GM12878 (cell line): ENCODE results near the gene CITED2. TPM values are rescaled to one million over a fixed set of nuclear protein-coding genes. Genes with fewer than 3 reads are reported as not detected.

ENCODE experiments used
- CTCF ChIP-seq, 3 experiments: IDR thresholded peaks in 2 of 3; conservative IDR thresholded peaks in 1 of 3; 2 replicates each; pipeline ENCODE4 v1.5.1; 2011; ENCODE audit warnings: low read depth in 3 of 3, low read length in 3 of 3, mild to moderate bottlenecking in 3 of 3, control low read depth in 2 of 3, moderate library complexity in 2 of 3, inconsistent platforms in 1 of 3, mixed read lengths in 1 of 3; ENCODE audit not compliant: control insufficient read depth in 2 of 3, insufficient read depth in 1 of 3; ENCODE audit errors: extremely low read depth in 1 of 3
- DPF2 ChIP-seq: fragments of 450-650 bp; IDR thresholded peaks from 2 replicates; pipeline ENCODE4 v1.6.1; 2017; ENCODE audit warnings: mild to moderate bottlenecking
- E4F1 ChIP-seq: fragments of 450-650 bp; IDR thresholded peaks from 2 replicates; pipeline ENCODE4 v1.6.1; 2018; ENCODE audit warnings: borderline replicate concordance, mild to moderate bottlenecking; ENCODE audit not compliant: partially characterized antibody
- EGR1 ChIP-seq, 2 experiments: IDR thresholded peaks; 1 replicate in 1 of 2; 2 replicates in 1 of 2; pipeline ENCODE4 v1.6.1; 2011 to 2012; ENCODE audit warnings: low read depth in 2 of 2, low read length in 2 of 2, borderline replicate concordance in 1 of 2, mild to moderate bottlenecking in 1 of 2, moderate library complexity in 1 of 2
- ETV6 ChIP-seq, 2 experiments: fragments of 450-650 bp in 1 of 2; IDR thresholded peaks in 1 of 2; conservative IDR thresholded peaks in 1 of 2; 2 replicates each; pipeline ENCODE4 v1.6.1; 2014; ENCODE audit warnings: antibody characterized with exemption in 1 of 2, borderline replicate concordance in 1 of 2, low read depth in 1 of 2, mild to moderate bottlenecking in 1 of 2, moderate library complexity in 1 of 2
- GATAD2B ChIP-seq: fragments of 450-650 bp; conservative IDR thresholded peaks from 2 replicates; pipeline ENCODE4 v1.6.1; 2017; ENCODE audit warnings: low read depth, mild to moderate bottlenecking, moderate library complexity
- JUNB ChIP-seq: IDR thresholded peaks from 2 replicates; pipeline ENCODE4 v1.6.1; 2016; ENCODE audit warnings: antibody characterized with exemption, mild to moderate bottlenecking
- KAT2A ChIP-seq: conservative IDR thresholded peaks from 2 replicates; pipeline ENCODE4 v1.6.1; 2011; ENCODE audit warnings: low read depth, low read length; ENCODE audit not compliant: control insufficient read depth
- MLLT1 ChIP-seq: fragments of 450-650 bp; IDR thresholded peaks from 2 replicates; pipeline ENCODE4 v1.6.1; 2016; ENCODE audit warnings: mild to moderate bottlenecking
- MYB ChIP-seq: fragments of 150-350 bp; IDR thresholded peaks from 2 replicates; pipeline ENCODE4 v1.6.1; 2014; ENCODE audit warnings: mild to moderate bottlenecking, low read depth, low read length, borderline replicate concordance
- RAD51 ChIP-seq: fragments of 450-650 bp; IDR thresholded peaks from 2 replicates; pipeline ENCODE4 v1.6.1; 2016; ENCODE audit warnings: moderate library complexity, mild to moderate bottlenecking, inconsistent platforms
- RB1 ChIP-seq: fragments of 450-650 bp; formaldehyde crosslinking; IDR thresholded peaks from 2 replicates; pipeline ENCODE4 v1.6.1; 2017; ENCODE audit warnings: mild to moderate bottlenecking, borderline replicate concordance
- SMC3 ChIP-seq: IDR thresholded peaks from 2 replicates; pipeline ENCODE4 v1.6.1; 2011; ENCODE audit warnings: low read length, improper control_type of control experiment, borderline replicate concordance
- TARDBP ChIP-seq: IDR thresholded peaks from 2 replicates; pipeline ENCODE4 v1.6.1; 2016; ENCODE audit warnings: borderline replicate concordance
- polyA plus RNA-seq, 11 experiments: library from polyadenylated mRNA; depleted of rRNA in 4 of 11; unstranded in 6 of 11; stranded (reverse) in 5 of 11; fragments of >200 nt; fragmentation: Nextera tagmentation in 4 of 11; fragmentation: Illumina TruSeq in 1 of 11; extraction: Ambion mirVana in 4 of 11; extraction: Trizol in 1 of 11; gene quantifications; 1 replicate in 1 of 11; 2 replicates in 10 of 11; pipeline versions ENCODE4 v1.2.1 to v1.2.3, GENCODE V29; 2011 to 2016; ENCODE audit warnings: inconsistent platforms in 2 of 11, missing spikeins in 2 of 11, low read depth in 1 of 11
- total RNA-seq, 4 experiments: library from RNA; depleted of rRNA in 3 of 4; stranded (reverse); fragments of >200 nt in 3 of 4; fragmentation: Illumina TruSeq in 1 of 4; extraction: Trizol in 1 of 4; gene quantifications; 2 replicates each; pipeline versions ENCODE4 v1.2.1 to v1.2.3, GENCODE V29; 2013 to 2021
- TF ChIP-seq, protein P1 (sequence below): fragments of 150-350 bp; IDR thresholded peaks from 2 replicates; pipeline ENCODE4 v1.6.1; 2016; ENCODE audit warnings: low read depth, low read length
- TF ChIP-seq, protein P2 (sequence below): fragments of 450-650 bp; IDR thresholded peaks from 2 replicates; pipeline ENCODE4 v1.6.1; 2017; ENCODE audit warnings: mild to moderate bottlenecking, low read depth, inconsistent platforms; ENCODE audit not compliant: poor library complexity, severe bottlenecking

Gene CITED2
- total and polyA plus RNA-seq, 10 of the 15 experiments (the other 5 are each of a cell fraction or from before 2014, with no cell fraction given): 0.08 to 20.0 (median 7.3) TPM

GRCh38 chr6:139375226-139376016 is 973 bp upstream of the CITED2 start (continued):
- no peak for TF ChIP-seq CTCF (IDR thresholded peaks at IDR 0.05 in 2 of 3, conservative IDR thresholded peaks at IDR 0.05 in 1 of 3; ENCODE audit: control insufficient read depth in 2 of 3, extremely low read depth in 1 of 3, insufficient read depth in 1 of 3, low read depth in 3 of 3, low read length in 3 of 3)
- TF ChIP-seq JUNB: no peak
- TF ChIP-seq GATAD2B: no peak
- TF ChIP-seq, protein P1, sequence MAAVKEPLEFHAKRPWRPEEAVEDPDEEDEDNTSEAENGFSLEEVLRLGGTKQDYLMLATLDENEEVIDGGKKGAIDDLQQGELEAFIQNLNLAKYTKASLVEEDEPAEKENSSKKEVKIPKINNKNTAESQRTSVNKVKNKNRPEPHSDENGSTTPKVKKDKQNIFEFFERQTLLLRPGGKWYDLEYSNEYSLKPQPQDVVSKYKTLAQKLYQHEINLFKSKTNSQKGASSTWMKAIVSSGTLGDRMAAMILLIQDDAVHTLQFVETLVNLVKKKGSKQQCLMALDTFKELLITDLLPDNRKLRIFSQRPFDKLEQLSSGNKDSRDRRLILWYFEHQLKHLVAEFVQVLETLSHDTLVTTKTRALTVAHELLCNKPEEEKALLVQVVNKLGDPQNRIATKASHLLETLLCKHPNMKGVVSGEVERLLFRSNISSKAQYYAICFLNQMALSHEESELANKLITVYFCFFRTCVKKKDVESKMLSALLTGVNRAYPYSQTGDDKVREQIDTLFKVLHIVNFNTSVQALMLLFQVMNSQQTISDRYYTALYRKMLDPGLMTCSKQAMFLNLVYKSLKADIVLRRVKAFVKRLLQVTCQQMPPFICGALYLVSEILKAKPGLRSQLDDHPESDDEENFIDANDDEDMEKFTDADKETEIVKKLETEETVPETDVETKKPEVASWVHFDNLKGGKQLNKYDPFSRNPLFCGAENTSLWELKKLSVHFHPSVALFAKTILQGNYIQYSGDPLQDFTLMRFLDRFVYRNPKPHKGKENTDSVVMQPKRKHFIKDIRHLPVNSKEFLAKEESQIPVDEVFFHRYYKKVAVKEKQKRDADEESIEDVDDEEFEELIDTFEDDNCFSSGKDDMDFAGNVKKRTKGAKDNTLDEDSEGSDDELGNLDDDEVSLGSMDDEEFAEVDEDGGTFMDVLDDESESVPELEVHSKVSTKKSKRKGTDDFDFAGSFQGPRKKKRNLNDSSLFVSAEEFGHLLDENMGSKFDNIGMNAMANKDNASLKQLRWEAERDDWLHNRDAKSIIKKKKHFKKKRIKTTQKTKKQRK: no peak
- no peak for TF ChIP-seq RAD51
- peak in 1 of 2 experiments; percentile 30; a peak in 1 of 4 replicates for TF ChIP-seq ETV6 (conservative IDR thresholded peaks at IDR 0.05 in 1 of 2, IDR thresholded peaks at IDR 0.05 in 1 of 2; ENCODE audit: borderline replicate concordance in 1 of 2, low read depth in 1 of 2)
- peak; percentile 58; the same call in 1 of the 2 replicates for TF ChIP-seq TARDBP
- TF ChIP-seq SMC3: 0 out of 2 replicates have a peak, but pooled peaks have one; percentile 4
- TF ChIP-seq MYB: no peak
- TF ChIP-seq DPF2: no peak
- peak; percentile 43 for TF ChIP-seq E4F1
- no peak for TF ChIP-seq RB1
- no peak for TF ChIP-seq KAT2A
- TF ChIP-seq, protein P2, sequence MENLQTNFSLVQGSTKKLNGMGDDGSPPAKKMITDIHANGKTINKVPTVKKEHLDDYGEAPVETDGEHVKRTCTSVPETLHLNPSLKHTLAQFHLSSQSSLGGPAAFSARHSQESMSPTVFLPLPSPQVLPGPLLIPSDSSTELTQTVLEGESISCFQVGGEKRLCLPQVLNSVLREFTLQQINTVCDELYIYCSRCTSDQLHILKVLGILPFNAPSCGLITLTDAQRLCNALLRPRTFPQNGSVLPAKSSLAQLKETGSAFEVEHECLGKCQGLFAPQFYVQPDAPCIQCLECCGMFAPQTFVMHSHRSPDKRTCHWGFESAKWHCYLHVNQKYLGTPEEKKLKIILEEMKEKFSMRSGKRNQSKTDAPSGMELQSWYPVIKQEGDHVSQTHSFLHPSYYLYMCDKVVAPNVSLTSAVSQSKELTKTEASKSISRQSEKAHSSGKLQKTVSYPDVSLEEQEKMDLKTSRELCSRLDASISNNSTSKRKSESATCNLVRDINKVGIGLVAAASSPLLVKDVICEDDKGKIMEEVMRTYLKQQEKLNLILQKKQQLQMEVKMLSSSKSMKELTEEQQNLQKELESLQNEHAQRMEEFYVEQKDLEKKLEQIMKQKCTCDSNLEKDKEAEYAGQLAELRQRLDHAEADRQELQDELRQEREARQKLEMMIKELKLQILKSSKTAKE: no peak
- peak in 1 of 2 experiments; percentile 83; a peak in 2 of 3 replicates for TF ChIP-seq EGR1 (IDR thresholded peaks at IDR 0.05; ENCODE audit: borderline replicate concordance in 1 of 2, low read depth in 2 of 2, low read length in 2 of 2)
- peak; percentile 75 for TF ChIP-seq MLLT1
